Liver (tissue), 3 donors: Measurements from ENCODE around the gene PPP2R2D.

ENCODE experiments used
- EGR1 ChIP-seq, 2 donors: IDR thresholded peaks; 2 replicates each; pipeline ENCODE4 v1.6.1; 2016 to 2018; ENCODE audit warnings: antibody characterized with exemption in 2 of 2, low read depth in 2 of 2
- GABPA ChIP-seq, 2 donors: IDR thresholded peaks in 1 of 2; conservative IDR thresholded peaks in 1 of 2; 2 replicates each; pipeline ENCODE4 v1.6.1; 2016; ENCODE audit warnings: antibody characterized with exemption in 2 of 2, mild to moderate bottlenecking in 1 of 2, moderate library complexity in 1 of 2
- JUND ChIP-seq, 2 donors: IDR thresholded peaks; 2 replicates each; pipeline ENCODE4 v1.6.1; 2016; ENCODE audit warnings: antibody characterized with exemption in 2 of 2
- RAD21 ChIP-seq, 2 donors: IDR thresholded peaks; 2 replicates each; pipeline ENCODE4 v1.6.1; 2016; ENCODE audit warnings: antibody characterized with exemption in 2 of 2, mild to moderate bottlenecking in 2 of 2
- SP1 ChIP-seq: IDR thresholded peaks from 2 replicates; pipeline ENCODE4 v1.6.1; 2018; ENCODE audit warnings: antibody characterized with exemption, mild to moderate bottlenecking
- TF ChIP-seq, protein P1 (sequence below): fragments of 150-350 bp; IDR thresholded peaks from 2 replicates; pipeline ENCODE4 v1.5.1; 2017; ENCODE audit warnings: improper control_type of control experiment, low read depth, low read length; ENCODE audit not compliant: missing input control
- TF ChIP-seq, protein P2 (sequence below): IDR thresholded peaks from 2 replicates; pipeline ENCODE4 v1.6.1; 2016; ENCODE audit warnings: antibody characterized with exemption
- donor health status: healthy.
- donor health status: healthy.

GRCh38 chr10:131906269-131906639, 5.4 kb downstream of the PPP2R2D start:
- TF ChIP-seq, protein P1, sequence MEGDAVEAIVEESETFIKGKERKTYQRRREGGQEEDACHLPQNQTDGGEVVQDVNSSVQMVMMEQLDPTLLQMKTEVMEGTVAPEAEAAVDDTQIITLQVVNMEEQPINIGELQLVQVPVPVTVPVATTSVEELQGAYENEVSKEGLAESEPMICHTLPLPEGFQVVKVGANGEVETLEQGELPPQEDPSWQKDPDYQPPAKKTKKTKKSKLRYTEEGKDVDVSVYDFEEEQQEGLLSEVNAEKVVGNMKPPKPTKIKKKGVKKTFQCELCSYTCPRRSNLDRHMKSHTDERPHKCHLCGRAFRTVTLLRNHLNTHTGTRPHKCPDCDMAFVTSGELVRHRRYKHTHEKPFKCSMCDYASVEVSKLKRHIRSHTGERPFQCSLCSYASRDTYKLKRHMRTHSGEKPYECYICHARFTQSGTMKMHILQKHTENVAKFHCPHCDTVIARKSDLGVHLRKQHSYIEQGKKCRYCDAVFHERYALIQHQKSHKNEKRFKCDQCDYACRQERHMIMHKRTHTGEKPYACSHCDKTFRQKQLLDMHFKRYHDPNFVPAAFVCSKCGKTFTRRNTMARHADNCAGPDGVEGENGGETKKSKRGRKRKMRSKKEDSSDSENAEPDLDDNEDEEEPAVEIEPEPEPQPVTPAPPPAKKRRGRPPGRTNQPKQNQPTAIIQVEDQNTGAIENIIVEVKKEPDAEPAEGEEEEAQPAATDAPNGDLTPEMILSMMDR, result no peak
- TF ChIP-seq SP1, result no peak
- no peak for TF ChIP-seq GABPA (IDR thresholded peaks at IDR 0.05 in 1 of 2, conservative IDR thresholded peaks at IDR 0.05 in 1 of 2)
- TF ChIP-seq JUND (IDR thresholded peaks at IDR 0.05), result no peak
- TF ChIP-seq, protein P2, sequence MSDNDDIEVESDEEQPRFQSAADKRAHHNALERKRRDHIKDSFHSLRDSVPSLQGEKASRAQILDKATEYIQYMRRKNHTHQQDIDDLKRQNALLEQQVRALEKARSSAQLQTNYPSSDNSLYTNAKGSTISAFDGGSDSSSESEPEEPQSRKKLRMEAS, result no peak
- TF ChIP-seq RAD21 (IDR thresholded peaks at IDR 0.05), result no peak
- TF ChIP-seq EGR1 (IDR thresholded peaks at IDR 0.05; ENCODE audit: low read depth in 2 of 2), result no peak
